GM06990 (cell line): ENCODE results near the gene HARBI1.

Source experiments
- DNase-seq: peaks from one replicate; pipeline ENCODE4 v3.0.0-alpha.2; 2011; ENCODE audit not compliant: insufficient read length; ENCODE audit errors: extremely low read depth
- H3K27me3 ChIP-seq: replicated peaks from 2 replicates; pipeline ENCODE4 v1.6.0; 2011; ENCODE audit warnings: low read length; ENCODE audit not compliant: control insufficient read depth, insufficient read depth
- H3K36me3 ChIP-seq: 2 replicates; pipeline ENCODE4 v1.5.1; 2011; ENCODE audit warnings: low read length; ENCODE audit not compliant: control insufficient read depth, insufficient read depth
- H3K4me3 ChIP-seq: replicated peaks from 2 replicates; pipeline ENCODE4 v1.5.1; 2011; ENCODE audit warnings: low read depth, mild to moderate bottlenecking, control low read depth, low read length
- CTCF ChIP-seq: IDR thresholded peaks from 2 replicates; pipeline ENCODE4 v1.5.1; 2011; ENCODE audit warnings: low read length, control low read depth, mild to moderate bottlenecking, inconsistent platforms; ENCODE audit not compliant: insufficient read depth, poor library complexity, severe bottlenecking

The HARBI1 gene

DNA sequence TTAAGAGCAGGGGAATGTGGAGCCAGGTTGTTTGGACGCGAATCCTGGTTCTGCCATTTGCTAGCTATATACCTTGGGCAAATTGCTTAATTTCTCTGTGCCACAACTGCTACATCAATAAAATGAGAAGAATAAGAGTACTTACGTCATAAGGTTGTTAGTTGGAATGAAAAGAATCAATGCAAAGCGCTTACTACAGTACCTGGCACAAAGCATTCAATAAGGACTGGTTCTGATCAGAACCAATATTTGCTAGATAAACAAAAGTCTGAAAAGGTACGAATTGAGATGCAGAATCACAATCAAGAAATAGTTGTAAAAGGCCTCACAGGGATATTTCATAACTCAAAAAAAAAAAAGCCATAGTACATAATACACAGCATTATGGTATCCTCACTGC lies 34.4 kb downstream of the HARBI1 start:
- TF ChIP-seq CTCF: no peak
- DNase-seq: no peak
- no peaks in the 10 kb centered on the region; the same call in 1 of the 2 replicates for H3K36me3 ChIP-seq
- no peaks in the 10 kb centered on the region for H3K27me3 ChIP-seq
- H3K4me3 ChIP-seq: no peak overlapping the region

DNA sequence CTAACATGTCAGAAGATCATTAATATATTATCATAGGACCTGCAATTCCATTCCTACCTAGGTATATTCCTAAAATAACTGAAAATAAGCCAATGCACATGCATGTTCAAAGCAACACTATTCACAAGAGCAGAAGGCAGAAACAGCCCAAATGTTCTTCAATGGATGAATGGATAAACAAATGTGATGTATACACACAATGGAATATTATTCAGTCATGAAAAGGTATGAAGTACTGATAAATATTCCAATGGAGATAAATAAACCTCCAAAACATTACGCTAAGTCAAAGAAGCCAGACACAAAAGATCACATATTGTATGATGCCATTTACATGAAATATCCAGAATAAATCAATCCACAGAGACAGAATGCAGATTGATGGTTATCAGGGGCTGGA lies 40.0 kb downstream of the HARBI1 start:
- H3K27me3 ChIP-seq: no peaks in the 10 kb centered on the region
- TF ChIP-seq CTCF: no peak
- no peak for DNase-seq
- H3K4me3 ChIP-seq: no peak overlapping the region
- H3K36me3 ChIP-seq: no peaks in the 10 kb centered on the region; the same call in 1 of the 2 replicates

GRCh38 chr11:46574656-46575055 lies 42.4 kb downstream of the HARBI1 start:
- H3K27me3 ChIP-seq: no peaks in the 10 kb centered on the region
- H3K4me3 ChIP-seq: no peak overlapping the region
- TF ChIP-seq CTCF: no peak
- no peaks in the 10 kb centered on the region for H3K36me3 ChIP-seq
- DNase-seq: no peak

- TF ChIP-seq CTCF: no peak
- Histone ChIP-seq H3K27me3 (no peaks in the 10 kb centered on the region), H3K36me3 (no peaks in the 10 kb centered on the region; the same call in 1 of the 2 replicates), H3K4me3 (no peak overlapping the region)
- no peak for DNase-seq
These were observed 46.1 kb downstream of the HARBI1 start for GRCh38 chr11:46570790-46571398.

DNA sequence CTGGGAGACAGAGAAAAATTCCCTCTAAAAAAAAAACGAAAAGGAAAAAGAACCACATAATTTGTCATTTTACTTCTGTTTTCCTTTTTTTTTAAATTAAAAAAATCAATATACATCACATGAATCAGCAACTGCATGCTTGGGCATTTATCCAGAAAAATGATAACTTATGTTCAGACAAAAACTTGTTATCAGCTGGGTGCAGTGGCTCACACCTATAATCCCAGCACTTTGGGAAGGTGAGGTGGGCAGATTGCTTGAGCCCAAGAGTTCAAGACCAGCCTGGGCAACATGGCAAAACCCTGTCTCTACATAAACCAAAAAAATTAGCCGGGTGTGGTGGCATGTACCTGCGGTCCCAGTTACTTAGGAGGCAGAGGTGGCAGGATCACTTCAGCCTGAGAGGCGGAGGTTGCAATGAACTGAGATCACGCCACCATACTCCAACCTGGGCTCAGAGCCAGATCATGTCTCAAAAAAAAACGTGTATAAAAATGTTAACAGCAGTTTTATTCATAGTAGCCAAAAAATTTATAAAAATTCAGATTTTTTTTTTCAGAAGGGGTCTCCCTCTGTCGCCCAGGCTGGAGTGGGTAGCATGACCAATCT lies 51.7 kb downstream of the HARBI1 start:
- no peak for DNase-seq
- Histone ChIP-seq H3K4me3 (no peak overlapping the region), H3K27me3 (no peaks in the 10 kb centered on the region), H3K36me3 (no peaks in the 10 kb centered on the region; the same call in 1 of the 2 replicates)
- no peak for TF ChIP-seq CTCF
